ENCODE results near the gene PRKAR1B. TPM values are rescaled to one million over a fixed set of nuclear protein-coding genes. Genes with fewer than 3 reads are reported as not detected.

The PRKAR1B gene
- total and polyA plus RNA-seq, 10 of the 15 experiments (the other 5 are each of a cell fraction or from before 2014, with no cell fraction given) = 1.4 to 45.6 (median 19.3) TPM

DNA sequence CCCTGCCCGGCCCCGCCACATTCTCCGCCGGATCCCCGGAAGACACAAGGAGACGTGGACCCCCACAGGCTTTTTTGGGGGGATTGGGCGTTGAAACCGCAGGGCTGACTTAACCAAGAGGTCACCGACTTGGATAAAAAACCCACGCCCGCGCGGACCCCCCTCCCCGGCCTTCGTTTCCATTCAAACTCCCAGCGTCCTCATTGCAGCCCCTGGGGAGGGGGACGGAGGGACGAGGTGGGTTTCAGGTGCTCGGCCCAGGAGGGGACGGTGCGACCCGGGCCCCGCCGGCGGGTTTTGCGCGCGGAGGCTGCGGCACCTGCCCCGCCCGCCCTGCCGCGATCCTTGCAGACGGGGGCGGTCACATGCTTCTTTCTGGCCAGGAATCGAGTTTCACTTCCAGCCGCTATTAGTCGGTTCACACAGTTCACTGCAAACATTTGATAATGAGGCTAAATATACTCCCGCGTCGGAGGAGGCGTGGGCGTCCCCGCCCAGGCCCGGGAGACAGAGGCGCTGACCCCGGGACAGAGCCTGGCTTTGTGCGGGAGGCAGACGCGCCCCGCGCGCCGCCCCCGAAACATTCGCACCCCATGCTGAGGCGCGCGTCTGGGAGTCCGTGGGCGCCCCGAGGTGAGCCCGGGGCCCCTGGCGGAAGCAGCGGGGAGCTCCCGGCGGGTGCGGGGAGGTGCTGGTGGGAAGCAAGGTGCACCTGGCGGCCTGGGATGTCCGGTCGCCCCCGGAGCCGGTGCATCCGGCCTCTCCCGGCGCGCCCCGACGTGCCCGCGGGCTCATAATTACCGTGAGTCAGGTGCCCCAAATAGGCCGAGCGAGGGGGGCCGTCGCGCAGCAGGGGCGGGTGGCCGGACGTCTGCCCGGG, 204.8 kb downstream of the PRKAR1B start (continued):
- TF ChIP-seq GATAD2B (conservative IDR thresholded peaks at IDR 0.05; ENCODE audit: low read depth) = peak; percentile 98
- no peak for TF ChIP-seq SMAD1 (IDR thresholded peaks at IDR 0.05; ENCODE audit: low read depth, partially characterized antibody)
- TF ChIP-seq, protein P1, sequence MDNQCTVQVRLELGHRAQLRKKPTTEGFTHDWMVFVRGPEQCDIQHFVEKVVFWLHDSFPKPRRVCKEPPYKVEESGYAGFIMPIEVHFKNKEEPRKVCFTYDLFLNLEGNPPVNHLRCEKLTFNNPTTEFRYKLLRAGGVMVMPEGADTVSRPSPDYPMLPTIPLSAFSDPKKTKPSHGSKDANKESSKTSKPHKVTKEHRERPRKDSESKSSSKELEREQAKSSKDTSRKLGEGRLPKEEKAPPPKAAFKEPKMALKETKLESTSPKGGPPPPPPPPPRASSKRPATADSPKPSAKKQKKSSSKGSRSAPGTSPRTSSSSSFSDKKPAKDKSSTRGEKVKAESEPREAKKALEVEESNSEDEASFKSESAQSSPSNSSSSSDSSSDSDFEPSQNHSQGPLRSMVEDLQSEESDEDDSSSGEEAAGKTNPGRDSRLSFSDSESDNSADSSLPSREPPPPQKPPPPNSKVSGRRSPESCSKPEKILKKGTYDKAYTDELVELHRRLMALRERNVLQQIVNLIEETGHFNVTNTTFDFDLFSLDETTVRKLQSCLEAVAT (IDR thresholded peaks at IDR 0.05) = no peak
- TF ChIP-seq CBX5 (IDR thresholded peaks at IDR 0.05; ENCODE audit: low read depth) = no peak
- no peak for TF ChIP-seq ASH2L (IDR thresholded peaks at IDR 0.05; ENCODE audit: borderline replicate concordance, low read depth)
- no peak for TF ChIP-seq CHD4 (IDR thresholded peaks at IDR 0.05)
- TF ChIP-seq, protein P2, sequence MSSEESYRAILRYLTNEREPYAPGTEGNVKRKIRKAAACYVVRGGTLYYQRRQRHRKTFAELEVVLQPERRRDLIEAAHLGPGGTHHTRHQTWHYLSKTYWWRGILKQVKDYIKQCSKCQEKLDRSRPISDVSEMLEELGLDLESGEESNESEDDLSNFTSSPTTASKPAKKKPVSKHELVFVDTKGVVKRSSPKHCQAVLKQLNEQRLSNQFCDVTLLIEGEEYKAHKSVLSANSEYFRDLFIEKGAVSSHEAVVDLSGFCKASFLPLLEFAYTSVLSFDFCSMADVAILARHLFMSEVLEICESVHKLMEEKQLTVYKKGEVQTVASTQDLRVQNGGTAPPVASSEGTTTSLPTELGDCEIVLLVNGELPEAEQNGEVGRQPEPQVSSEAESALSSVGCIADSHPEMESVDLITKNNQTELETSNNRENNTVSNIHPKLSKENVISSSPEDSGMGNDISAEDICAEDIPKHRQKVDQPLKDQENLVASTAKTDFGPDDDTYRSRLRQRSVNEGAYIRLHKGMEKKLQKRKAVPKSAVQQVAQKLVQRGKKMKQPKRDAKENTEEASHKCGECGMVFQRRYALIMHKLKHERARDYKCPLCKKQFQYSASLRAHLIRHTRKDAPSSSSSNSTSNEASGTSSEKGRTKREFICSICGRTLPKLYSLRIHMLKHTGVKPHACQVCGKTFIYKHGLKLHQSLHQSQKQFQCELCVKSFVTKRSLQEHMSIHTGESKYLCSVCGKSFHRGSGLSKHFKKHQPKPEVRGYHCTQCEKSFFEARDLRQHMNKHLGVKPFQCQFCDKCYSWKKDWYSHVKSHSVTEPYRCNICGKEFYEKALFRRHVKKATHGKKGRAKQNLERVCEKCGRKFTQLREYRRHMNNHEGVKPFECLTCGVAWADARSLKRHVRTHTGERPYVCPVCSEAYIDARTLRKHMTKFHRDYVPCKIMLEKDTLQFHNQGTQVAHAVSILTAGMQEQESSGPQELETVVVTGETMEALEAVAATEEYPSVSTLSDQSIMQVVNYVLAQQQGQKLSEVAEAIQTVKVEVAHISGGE (CRISPR knock-in tag; IDR thresholded peaks at IDR 0.05) = no peak
- TF ChIP-seq CHD1 (IDR thresholded peaks at IDR 0.05; ENCODE audit: low read depth, low read length) = no peak
- no peak for TF ChIP-seq ZNF207 (IDR thresholded peaks at IDR 0.05; ENCODE audit: borderline replicate concordance)
- TF ChIP-seq SUPT20H (IDR thresholded peaks at IDR 0.05; ENCODE audit: borderline replicate concordance, control insufficient read depth, low read depth, low read length) = no peak
- TF ChIP-seq ZNF217 (IDR thresholded peaks at IDR 0.05) = no peak
- no peak for TF ChIP-seq HDAC6 (IDR thresholded peaks at IDR 0.05; ENCODE audit: unreplicated experiment)
- no peak for TF ChIP-seq POLR2A (IDR thresholded peaks at IDR 0.05; ENCODE audit: low read depth, low read length)
- TF ChIP-seq, protein P3, sequence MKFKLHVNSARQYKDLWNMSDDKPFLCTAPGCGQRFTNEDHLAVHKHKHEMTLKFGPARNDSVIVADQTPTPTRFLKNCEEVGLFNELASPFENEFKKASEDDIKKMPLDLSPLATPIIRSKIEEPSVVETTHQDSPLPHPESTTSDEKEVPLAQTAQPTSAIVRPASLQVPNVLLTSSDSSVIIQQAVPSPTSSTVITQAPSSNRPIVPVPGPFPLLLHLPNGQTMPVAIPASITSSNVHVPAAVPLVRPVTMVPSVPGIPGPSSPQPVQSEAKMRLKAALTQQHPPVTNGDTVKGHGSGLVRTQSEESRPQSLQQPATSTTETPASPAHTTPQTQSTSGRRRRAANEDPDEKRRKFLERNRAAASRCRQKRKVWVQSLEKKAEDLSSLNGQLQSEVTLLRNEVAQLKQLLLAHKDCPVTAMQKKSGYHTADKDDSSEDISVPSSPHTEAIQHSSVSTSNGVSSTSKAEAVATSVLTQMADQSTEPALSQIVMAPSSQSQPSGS (IDR thresholded peaks at IDR 0.05; ENCODE audit: low read length) = no peak
- TF ChIP-seq, protein P4, sequence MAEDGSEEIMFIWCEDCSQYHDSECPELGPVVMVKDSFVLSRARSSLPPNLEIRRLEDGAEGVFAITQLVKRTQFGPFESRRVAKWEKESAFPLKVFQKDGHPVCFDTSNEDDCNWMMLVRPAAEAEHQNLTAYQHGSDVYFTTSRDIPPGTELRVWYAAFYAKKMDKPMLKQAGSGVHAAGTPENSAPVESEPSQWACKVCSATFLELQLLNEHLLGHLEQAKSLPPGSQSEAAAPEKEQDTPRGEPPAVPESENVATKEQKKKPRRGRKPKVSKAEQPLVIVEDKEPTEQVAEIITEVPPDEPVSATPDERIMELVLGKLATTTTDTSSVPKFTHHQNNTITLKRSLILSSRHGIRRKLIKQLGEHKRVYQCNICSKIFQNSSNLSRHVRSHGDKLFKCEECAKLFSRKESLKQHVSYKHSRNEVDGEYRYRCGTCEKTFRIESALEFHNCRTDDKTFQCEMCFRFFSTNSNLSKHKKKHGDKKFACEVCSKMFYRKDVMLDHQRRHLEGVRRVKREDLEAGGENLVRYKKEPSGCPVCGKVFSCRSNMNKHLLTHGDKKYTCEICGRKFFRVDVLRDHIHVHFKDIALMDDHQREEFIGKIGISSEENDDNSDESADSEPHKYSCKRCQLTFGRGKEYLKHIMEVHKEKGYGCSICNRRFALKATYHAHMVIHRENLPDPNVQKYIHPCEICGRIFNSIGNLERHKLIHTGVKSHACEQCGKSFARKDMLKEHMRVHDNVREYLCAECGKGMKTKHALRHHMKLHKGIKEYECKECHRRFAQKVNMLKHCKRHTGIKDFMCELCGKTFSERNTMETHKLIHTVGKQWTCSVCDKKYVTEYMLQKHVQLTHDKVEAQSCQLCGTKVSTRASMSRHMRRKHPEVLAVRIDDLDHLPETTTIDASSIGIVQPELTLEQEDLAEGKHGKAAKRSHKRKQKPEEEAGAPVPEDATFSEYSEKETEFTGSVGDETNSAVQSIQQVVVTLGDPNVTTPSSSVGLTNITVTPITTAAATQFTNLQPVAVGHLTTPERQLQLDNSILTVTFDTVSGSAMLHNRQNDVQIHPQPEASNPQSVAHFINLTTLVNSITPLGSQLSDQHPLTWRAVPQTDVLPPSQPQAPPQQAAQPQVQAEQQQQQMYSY (CRISPR knock-in tag; IDR thresholded peaks at IDR 0.05) = no peak
- no peak for TF ChIP-seq POU2F2 (IDR thresholded peaks at IDR 0.05; ENCODE audit: borderline replicate concordance, low read depth, low read length)
- TF ChIP-seq, protein P5, sequence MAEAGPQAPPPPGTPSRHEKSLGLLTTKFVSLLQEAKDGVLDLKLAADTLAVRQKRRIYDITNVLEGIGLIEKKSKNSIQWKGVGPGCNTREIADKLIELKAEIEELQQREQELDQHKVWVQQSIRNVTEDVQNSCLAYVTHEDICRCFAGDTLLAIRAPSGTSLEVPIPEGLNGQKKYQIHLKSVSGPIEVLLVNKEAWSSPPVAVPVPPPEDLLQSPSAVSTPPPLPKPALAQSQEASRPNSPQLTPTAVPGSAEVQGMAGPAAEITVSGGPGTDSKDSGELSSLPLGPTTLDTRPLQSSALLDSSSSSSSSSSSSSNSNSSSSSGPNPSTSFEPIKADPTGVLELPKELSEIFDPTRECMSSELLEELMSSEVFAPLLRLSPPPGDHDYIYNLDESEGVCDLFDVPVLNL (IDR thresholded peaks at IDR 0.05; ENCODE audit: low read depth, low read length) = no peak

Measured in GM12878 (cell line).